Stimulated activated naive CD8-positive, alpha-beta T cell treated with anti-CD3 and anti-CD28 coated beads, Interleukin-15, Interleukin-2, amounts not matched to agents 100 ng/mL and 50 ng/mL, for 24 hours (primary cell): ENCODE data around the gene ORM1.

ENCODE experiments used
- H3K27ac Mint-ChIP-seq: one replicate; pipeline ENCODE4 v1.8.0; 2021; ENCODE audit warnings: mild to moderate bottlenecking, mixed read lengths
- H3K27me3 Mint-ChIP-seq: one replicate; pipeline ENCODE4 v1.8.0; 2021; ENCODE audit warnings: mixed read lengths
- H3K36me3 Mint-ChIP-seq: one replicate; pipeline ENCODE4 v1.8.0; 2021; ENCODE audit warnings: low read depth, mixed read lengths
- H3K4me1 Mint-ChIP-seq: one replicate; pipeline ENCODE4 v1.8.0; 2021; ENCODE audit warnings: low read depth, mixed read lengths
- H3K4me3 Mint-ChIP-seq: one replicate; pipeline ENCODE4 v1.8.0; 2021; ENCODE audit warnings: mild to moderate bottlenecking, mixed read lengths
- H3K9me3 Mint-ChIP-seq: one replicate; pipeline ENCODE4 v1.8.0; 2021; ENCODE audit warnings: mixed read lengths

ORM1 gene

GRCh38 chr9:114348261-114348905 is 25.5 kb downstream of the ORM1 start:
- Mint-ChIP-seq H3K27ac (peak overlapping the region; percentile 99), H3K27me3 (no peaks in the 10 kb centered on the region), H3K36me3 (peaks cover 84% of the 10 kb centered on the region), H3K4me3 (peak overlapping the region; percentile 69), H3K4me1 (peaks cover 69% of the 10 kb centered on the region), H3K9me3 (no peaks in the 10 kb centered on the region)

GRCh38 chr9:114348906-114349482 is 26.1 kb downstream of the ORM1 start:
- Mint-ChIP-seq H3K27ac (peak overlapping the region; percentile 99), H3K4me3 (peak overlapping the region; percentile 69), H3K36me3 (peaks cover 82% of the 10 kb centered on the region)

GRCh38 chr9:114349713-114350480 is 27.0 kb downstream of the ORM1 start:
- Mint-ChIP-seq H3K4me3 (peak overlapping the region; percentile 65), H3K27ac (peak overlapping the region; percentile 99), H3K4me1 (peaks cover 73% of the 10 kb centered on the region), H3K9me3 (no peaks in the 10 kb centered on the region), H3K36me3 (peaks cover 73% of the 10 kb centered on the region), H3K27me3 (no peaks in the 10 kb centered on the region)

More at GRCh38 chr9:114348906-114349482, 26.1 kb downstream of the ORM1 start:
- no peaks in the 10 kb centered on the region for H3K27me3 Mint-ChIP-seq
- peaks cover 73% of the 10 kb centered on the region for H3K4me1 Mint-ChIP-seq
- no peaks in the 10 kb centered on the region for H3K9me3 Mint-ChIP-seq

- Mint-ChIP-seq H3K9me3 (no peaks in the 10 kb centered on the region), H3K36me3 (peaks cover 65% of the 10 kb centered on the region), H3K27me3 (no peaks in the 10 kb centered on the region), H3K27ac (peak overlapping the region; percentile 99), H3K4me3 (no peak overlapping the region), H3K4me1 (peaks cover 73% of the 10 kb centered on the region)
Observed at GRCh38 chr9:114350636-114351401, 27.9 kb downstream of the ORM1 start.

GRCh38 chr9:114351932-114352331 is 29.0 kb downstream of the ORM1 start:
- peak overlapping the region; percentile 57 for H3K27ac Mint-ChIP-seq
- H3K9me3 Mint-ChIP-seq = no peaks in the 10 kb centered on the region
- H3K36me3 Mint-ChIP-seq = peaks cover 63% of the 10 kb centered on the region
- H3K4me1 Mint-ChIP-seq = peaks cover 63% of the 10 kb centered on the region
- H3K27me3 Mint-ChIP-seq = no peaks in the 10 kb centered on the region
- H3K4me3 Mint-ChIP-seq = no peak overlapping the region

- Mint-ChIP-seq H3K36me3 (peaks cover 62% of the 10 kb centered on the region), H3K27ac (peak overlapping the region; percentile 72), H3K4me1 (peaks cover 46% of the 10 kb centered on the region), H3K9me3 (no peaks in the 10 kb centered on the region), H3K4me3 (no peak overlapping the region), H3K27me3 (no peaks in the 10 kb centered on the region)
Observed at GRCh38 chr9:114355821-114356220, 32.9 kb downstream of the ORM1 start.

- H3K27ac Mint-ChIP-seq = peak overlapping the region; percentile 77
- H3K4me3 Mint-ChIP-seq = no peak overlapping the region
- peaks cover 65% of the 10 kb centered on the region for H3K36me3 Mint-ChIP-seq
- H3K4me1 Mint-ChIP-seq = peaks cover 47% of the 10 kb centered on the region
- no peaks in the 10 kb centered on the region for H3K9me3 Mint-ChIP-seq
- H3K27me3 Mint-ChIP-seq = no peaks in the 10 kb centered on the region
Observed at GRCh38 chr9:114356792-114357191, 33.9 kb downstream of the ORM1 start.

- no peaks in the 10 kb centered on the region for H3K9me3 Mint-ChIP-seq
- H3K27ac Mint-ChIP-seq = peak overlapping the region; percentile 77
- peaks cover 65% of the 10 kb centered on the region for H3K36me3 Mint-ChIP-seq
- H3K4me1 Mint-ChIP-seq = peaks cover 47% of the 10 kb centered on the region
- no peaks in the 10 kb centered on the region for H3K27me3 Mint-ChIP-seq
- H3K4me3 Mint-ChIP-seq = no peak overlapping the region
Observed at GRCh38 chr9:114357360-114357759, 34.5 kb downstream of the ORM1 start.

GRCh38 chr9:114357911-114358328 is 35.0 kb downstream of the ORM1 start:
- Mint-ChIP-seq H3K9me3 (no peaks in the 10 kb centered on the region), H3K27ac (peak overlapping the region; percentile 77), H3K27me3 (no peaks in the 10 kb centered on the region), H3K4me3 (no peak overlapping the region), H3K36me3 (peaks cover 68% of the 10 kb centered on the region), H3K4me1 (peaks cover 48% of the 10 kb centered on the region)

GRCh38 chr9:114359801-114360200 is 36.9 kb downstream of the ORM1 start:
- Mint-ChIP-seq H3K4me3 (no peak overlapping the region), H3K9me3 (no peaks in the 10 kb centered on the region), H3K27ac (peak overlapping the region; percentile 79), H3K27me3 (no peaks in the 10 kb centered on the region), H3K4me1 (peaks cover 58% of the 10 kb centered on the region), H3K36me3 (peaks cover 82% of the 10 kb centered on the region)

GRCh38 chr9:114361542-114361941 is 38.6 kb downstream of the ORM1 start:
- no peak overlapping the region for H3K4me3 Mint-ChIP-seq
- no peaks in the 10 kb centered on the region for H3K9me3 Mint-ChIP-seq
- no peaks in the 10 kb centered on the region for H3K27me3 Mint-ChIP-seq
- peaks cover 76% of the 10 kb centered on the region for H3K4me1 Mint-ChIP-seq
- peaks cover 93% of the 10 kb centered on the region for H3K36me3 Mint-ChIP-seq
- H3K27ac Mint-ChIP-seq = peak overlapping the region; percentile 79

GRCh38 chr9:114362394-114362793 is 39.5 kb downstream of the ORM1 start:
- no peak overlapping the region for H3K4me3 Mint-ChIP-seq
- peak overlapping the region; percentile 96 for H3K27ac Mint-ChIP-seq
- H3K4me1 Mint-ChIP-seq = peaks cover 84% of the 10 kb centered on the region
- H3K9me3 Mint-ChIP-seq = no peaks in the 10 kb centered on the region
- peaks cover 95% of the 10 kb centered on the region for H3K36me3 Mint-ChIP-seq
- H3K27me3 Mint-ChIP-seq = no peaks in the 10 kb centered on the region

GRCh38 chr9:114363424-114363823 is 40.5 kb downstream of the ORM1 start:
- Mint-ChIP-seq H3K9me3 (no peaks in the 10 kb centered on the region), H3K27ac (peak overlapping the region; percentile 96), H3K4me1 (peaks cover 93% of the 10 kb centered on the region), H3K27me3 (no peaks in the 10 kb centered on the region), H3K4me3 (peak overlapping the region; percentile 52), H3K36me3 (peaks cover 97% of the 10 kb centered on the region)

- peak overlapping the region; percentile 52 for H3K4me3 Mint-ChIP-seq
- peak overlapping the region; percentile 96 for H3K27ac Mint-ChIP-seq
- peaks cover 92% of the 10 kb centered on the region for H3K36me3 Mint-ChIP-seq
- no peaks in the 10 kb centered on the region for H3K9me3 Mint-ChIP-seq
- H3K27me3 Mint-ChIP-seq = no peaks in the 10 kb centered on the region
- H3K4me1 Mint-ChIP-seq = peaks cover 97% of the 10 kb centered on the region
Observed at GRCh38 chr9:114364134-114365041, 41.5 kb downstream of the ORM1 start.
